Panc1 (cell line): ENCODE data around the gene HOXB2. TPM values are rescaled to one million over a fixed set of nuclear protein-coding genes. Genes with fewer than 3 reads are reported as not detected.

Source experiments
- ATAC-seq: fragments of 200-7000 bp; cut with Tn5 transposase; 2 replicates; pipeline ENCODE4 v1.9.1; 2020; ENCODE audit warnings: mild to moderate bottlenecking, moderate library complexity
- BruUV-seq: library from RNA; stranded (reverse); fragments of 400-500 nt; replicated peaks from 2 replicates; lab custom pipeline; 2021; lab: Mats Ljungman, UMichigan
- CTCF ChIA-PET: fragments of 300-600 bp; sonication (Branson Sonifier 250); formaldehyde crosslinking; loops from one replicate; lab custom pipeline; 2022; ENCODE audit warnings: antibody characterized with exemption; lab: Charles Lee
- POLR2A ChIA-PET: fragments of 300-600 bp; sonication (Branson Sonifier 250); formaldehyde crosslinking; loops from one replicate; lab custom pipeline; 2022; ENCODE audit warnings: antibody characterized with exemption; lab: Charles Lee
- DNase-seq: peaks from one replicate; pipeline ENCODE4 v3.0.0-alpha.2; 2010; ENCODE audit warnings: low read depth, low spot score
- H3K27ac ChIP-seq: 2 replicates; pipeline ENCODE4 v1.5.1; 2011; ENCODE audit warnings: mild to moderate bottlenecking, low read length, inconsistent platforms
- H3K27me3 ChIP-seq: fragments of 200-500 bp; sonication (Bioruptor generic); 2 replicates; pipeline ENCODE4 v1.6.0; 2014; ENCODE audit warnings: low read length, inconsistent platforms; ENCODE audit not compliant: control insufficient read depth, insufficient read depth
- H3K36me3 ChIP-seq: fragments of 200-500 bp; sonication (Bioruptor generic); 2 replicates; pipeline ENCODE4 v1.5.1; 2014; ENCODE audit warnings: inconsistent platforms, mild to moderate bottlenecking, low read length, moderate library complexity; ENCODE audit not compliant: control insufficient read depth, insufficient read depth
- H3K4me1 ChIP-seq: 2 replicates; pipeline ENCODE4 v1.5.1; 2011; ENCODE audit warnings: inconsistent platforms, mild to moderate bottlenecking, low read length, moderate library complexity; ENCODE audit not compliant: control insufficient read depth, insufficient read depth
- H3K4me3 ChIP-seq, 2 experiments: 2 replicates each; pipeline ENCODE4 v1.5.1; 2011 to 2012; ENCODE audit warnings: low read depth in 2 of 2, low read length in 2 of 2, mild to moderate bottlenecking in 2 of 2, inconsistent platforms in 1 of 2, moderate library complexity in 1 of 2
- H3K9me3 ChIP-seq: fragments of 200-500 bp; sonication (Bioruptor generic); 2 replicates; pipeline ENCODE4 v1.5.1; 2014; ENCODE audit warnings: low read depth, mild to moderate bottlenecking, inconsistent platforms, low read length, moderate library complexity; ENCODE audit not compliant: control insufficient read depth, insufficient read depth
- CTCF ChIP-seq: fragments of 450-650 bp; IDR thresholded peaks from 2 replicates; pipeline ENCODE4 v1.5.1; 2017; ENCODE audit warnings: mild to moderate bottlenecking
- POLR2AphosphoS5 ChIP-seq: IDR thresholded peaks from 2 replicates; pipeline ENCODE4 v1.6.1; 2012; ENCODE audit warnings: mild to moderate bottlenecking, low read depth, low read length, moderate library complexity
- REST ChIP-seq, 2 experiments: IDR thresholded peaks; 2 replicates each; pipeline ENCODE4 v1.6.1; 2011 to 2012; ENCODE audit warnings: low read depth in 2 of 2, control low read depth in 1 of 2, low read length in 1 of 2, mild to moderate bottlenecking in 1 of 2, moderate library complexity in 1 of 2; ENCODE audit not compliant: insufficient read depth in 1 of 2
- SIN3A ChIP-seq: IDR thresholded peaks from 2 replicates; pipeline ENCODE4 v1.6.1; 2012; ENCODE audit warnings: low read depth, mild to moderate bottlenecking, low read length, moderate library complexity, borderline replicate concordance; ENCODE audit not compliant: insufficient read depth
- TCF7L2 ChIP-seq: IDR thresholded peaks from 2 replicates; pipeline ENCODE4 v1.6.1; 2011; ENCODE audit warnings: mild to moderate bottlenecking, low read depth, low read length, inconsistent platforms
- in situ Hi-C: cut with HindIII; loops from 2 replicates; pipeline ENCODE4 v1.10.0; 2016; ENCODE audit warnings: low sequenced_read_pairs, low pct_unique_long_range_greater_than_20kb
- intact Hi-C: fragments of 100-400 bp; cut with micrococcal nuclease; formaldehyde crosslinking; loops from one replicate; pipeline ENCODE4 v1.10.0; 2022; ENCODE audit not compliant: unreplicated experiment
- total RNA-seq: library from RNA; stranded (reverse); gene quantifications from one replicate; pipeline ENCODE4 v1.2.1, GENCODE V29; 2021; ENCODE audit not compliant: unreplicated experiment

Gene HOXB2
- total RNA-seq, 1 experiment from 2014 or later: 70.1 TPM

GRCh38 chr17:48513097-48513496 is 31.8 kb downstream of the HOXB2 start:
- Histone ChIP-seq H3K36me3 (no peaks in the 10 kb centered on the region), H3K4me1 (no peaks in the 10 kb centered on the region; the same call in 1 of the 2 replicates), H3K27me3 (no peaks in the 10 kb centered on the region), H3K9me3 (no peaks in the 10 kb centered on the region), H3K4me3 (no peak overlapping the region), H3K27ac (no peak overlapping the region)
- in situ Hi-C loops (no loop called here), intact Hi-C loops (no loop called here)
- CTCF ChIA-PET: no interaction called here
- POLR2A ChIA-PET: interaction anchor here (0.9 kb wide), 1 partner anchor 113 kb away, joined by 3 read pairs; the partner anchor contains the start of gene HOXB9
- TF ChIP-seq TCF7L2 (no peak), REST (IDR thresholded peaks at IDR 0.05; ENCODE audit: insufficient read depth in 1 of 2, low read depth in 2 of 2, low read length in 1 of 2) (no peak), SIN3A (no peak)
- ATAC-seq: no peak
- no TSS peak for BruUV-seq
- no peak for DNase-seq

- ATAC-seq (no peak), DNase-seq (no peak)
- Histone ChIP-seq H3K9me3 (no peaks in the 10 kb centered on the region), H3K36me3 (no peaks in the 10 kb centered on the region), H3K27ac (no peak overlapping the region), H3K27me3 (no peaks in the 10 kb centered on the region), H3K4me1 (peaks cover 2% of the 10 kb centered on the region), H3K4me3 (no peak overlapping the region)
- no peak for TF ChIP-seq REST (IDR thresholded peaks at IDR 0.05; ENCODE audit: insufficient read depth in 1 of 2, low read depth in 2 of 2, low read length in 1 of 2)
- no peak for TF ChIP-seq POLR2AphosphoS5
- no peak for TF ChIP-seq CTCF
- no peak for TF ChIP-seq SIN3A
- TF ChIP-seq TCF7L2: no peak
- intact Hi-C loops (no loop called here), in situ Hi-C loops (no loop called here)
- POLR2A ChIA-PET: interaction anchor here (0.7 kb wide), 1 partner anchor 78 kb away, joined by 7 read pairs; no protein-coding TSS in a partner anchor
- no TSS peak for BruUV-seq
- CTCF ChIA-PET: no interaction called here
These were observed 33.9 kb downstream of the HOXB2 start for GRCh38 chr17:48510761-48511604.
